Hepatocyte (in vitro differentiated cells): ENCODE results near the gene GPX2.

Experiments used
- CTCF ChIP-seq: fragments of 200-600 bp; sonication (generic); IDR thresholded peaks from 2 replicates; pipeline ENCODE4 v1.5.1; 2016; ENCODE audit warnings: antibody characterized with exemption, mild to moderate bottlenecking; ENCODE audit not compliant: poor library complexity
- EZH2phosphoT487 ChIP-seq: fragments of 200-600 bp; sonication (generic); IDR thresholded peaks from one replicate; pipeline ENCODE4 v1.6.1; 2018; ENCODE audit warnings: antibody characterized with exemption, mild to moderate bottlenecking, low read depth, moderate library complexity; ENCODE audit not compliant: unreplicated experiment, severe bottlenecking

- no peak for TF ChIP-seq CTCF
- TF ChIP-seq EZH2phosphoT487 = no peak
These were observed 24.4 kb upstream of the GPX2 start for GRCh38 chr14:64966976-64967375.
